Stimulated activated CD4-positive, alpha-beta T cell treated with anti-CD3 and anti-CD28 coated beads, TNF-alpha, amount 100 ng/mL, for 24 hours (primary cell): Measurements from ENCODE around the gene TAS2R1.
"Not testable (repeated sequence)": the region's sequence is repeated elsewhere in the genome, so short reads cannot be mapped to it uniquely, and the experiment has no call there.

ENCODE experiments used
- DNase-seq, 3 experiments: peaks; one replicate each; pipeline ENCODE4 v3.0.0-alpha.2; 2020; ENCODE audit warnings: low read depth in 3 of 3

The TAS2R1 gene

GRCh38 chr5:9622971-9623421, 7.2 kb downstream of the TAS2R1 start:
- no peak for DNase-seq

- DNase-seq, result no peak
Observed at GRCh38 chr5:9621379-9621903, 8.7 kb downstream of the TAS2R1 start.

GRCh38 chr5:9619331-9620092, 10.6 kb downstream of the TAS2R1 start:
- DNase-seq, result no peak

- DNase-seq, result no peak
Observed at GRCh38 chr5:9617739-9618504, 12.2 kb downstream of the TAS2R1 start.

- DNase-seq, result no peak
Observed at GRCh38 chr5:9617221-9617620, 12.9 kb downstream of the TAS2R1 start.

GRCh38 chr5:9615331-9615730, 14.8 kb downstream of the TAS2R1 start:
- no peak for DNase-seq

GRCh38 chr5:9613360-9613759, 16.8 kb downstream of the TAS2R1 start:
- no peak for DNase-seq

GRCh38 chr5:9610969-9611368, 19.2 kb downstream of the TAS2R1 start:
- DNase-seq, result no peak

GRCh38 chr5:9610364-9610763, 19.8 kb downstream of the TAS2R1 start:
- DNase-seq, result no peak

GRCh38 chr5:9608093-9608492, 22.1 kb downstream of the TAS2R1 start:
- DNase-seq, result no peak

GRCh38 chr5:9605041-9605838, 24.9 kb downstream of the TAS2R1 start:
- DNase-seq, result no peak

- DNase-seq, result no peak
Observed at GRCh38 chr5:9604416-9604815, 25.7 kb downstream of the TAS2R1 start.

GRCh38 chr5:9601055-9601739, 29.0 kb downstream of the TAS2R1 start:
- no peak for DNase-seq

GRCh38 chr5:9599391-9599790, 30.8 kb downstream of the TAS2R1 start:
- DNase-seq, result no peak

- not testable (repeated sequence) for DNase-seq
Observed at GRCh38 chr5:9598329-9598728, 31.8 kb downstream of the TAS2R1 start.

- DNase-seq, result not testable (repeated sequence)
Observed at GRCh38 chr5:9597322-9597721, 32.8 kb downstream of the TAS2R1 start.

GRCh38 chr5:9596824-9597223, 33.3 kb downstream of the TAS2R1 start:
- DNase-seq, result no peak

- no peak for DNase-seq
Observed at GRCh38 chr5:9596171-9596780, 33.9 kb downstream of the TAS2R1 start.

GRCh38 chr5:9594913-9595312, 35.2 kb downstream of the TAS2R1 start:
- no peak for DNase-seq

GRCh38 chr5:9589049-9589835, 40.9 kb downstream of the TAS2R1 start:
- no peak for DNase-seq
